HCT116 (cell line): ENCODE data around the gene TDRD7. TPM values are rescaled to one million over a fixed set of nuclear protein-coding genes. Genes with fewer than 3 reads are reported as not detected.

Experiments used
- ATAC-seq: fragments of 200-7000 bp; cut with Tn5 transposase; 2 replicates; pipeline ENCODE4 v1.9.1; 2020; ENCODE audit warnings: mild to moderate bottlenecking, moderate library complexity
- BruUV-seq: library from RNA; stranded (reverse); fragments of 400-500 nt; replicated peaks from 2 replicates; lab custom pipeline; 2021; lab: Mats Ljungman, UMichigan
- CTCF ChIA-PET: fragments of 300-600 bp; sonication (Branson Sonifier 250); formaldehyde crosslinking; loops from one replicate; lab custom pipeline; 2021; ENCODE audit warnings: antibody characterized with exemption; lab: Charles Lee
- POLR2A ChIA-PET: fragments of 300-600, 350-600 bp; sonication (Branson Sonifier 250); formaldehyde crosslinking; loops from one replicate; lab custom pipeline; 2021; ENCODE audit warnings: antibody characterized with exemption; lab: Charles Lee
- RAD21 ChIA-PET, 2 experiments: fragments of 300-600 bp; sonication (Branson Sonifier 250); formaldehyde crosslinking; loops; one replicate each; lab custom pipeline; 2023; ENCODE audit warnings: low total read pairs in 2 of 2; ENCODE audit not compliant: uncharacterized antibody in 2 of 2, unreplicated experiment in 2 of 2, low non-redundant PET in 1 of 2; lab: Charles Lee
- DNase-seq: peaks from one replicate; pipeline ENCODE4 v3.0.0-alpha.2; 2010; ENCODE audit warnings: low read depth, low spot score
- H2AFZ ChIP-seq: fragments of 200-600 bp; shearing (Covaris generic), sonication (generic); 2 replicates; pipeline ENCODE4 v1.6.1; 2017; ENCODE audit warnings: low read depth, mixed run types, mixed read lengths, antibody characterized with exemption, low read length; ENCODE audit not compliant: poor library complexity, severe bottlenecking
- H3K27ac ChIP-seq: 2 replicates; pipeline ENCODE4 v1.5.1; 2012; ENCODE audit warnings: low read depth, low read length
- H3K27me3 ChIP-seq: fragments of 200-600 bp; sonication (generic); 2 replicates; pipeline ENCODE4 v1.6.1; 2016; ENCODE audit warnings: mixed run types, low read length, mixed read lengths; ENCODE audit not compliant: insufficient read depth
- H3K36me3 ChIP-seq, 2 experiments: fragments of 200-500 bp in 1 of 2; fragments of 200-600 bp in 1 of 2; sonication (Bioruptor generic) in 1 of 2; sonication (generic) in 1 of 2; 2 replicates each; pipeline versions ENCODE4 v1.5.1 to v1.6.1; 2014 to 2016; ENCODE audit warnings: low read length in 2 of 2, inconsistent platforms in 1 of 2, mixed read lengths in 1 of 2, mixed run types in 1 of 2; ENCODE audit not compliant: insufficient read depth in 2 of 2, control insufficient read depth in 1 of 2
- H3K4me1 ChIP-seq, 2 experiments: fragments of 200-600 bp in 1 of 2; sonication (generic) in 1 of 2; 2 replicates each; pipeline versions ENCODE4 v1.5.1 to v1.6.1; 2012 to 2017; ENCODE audit warnings: low read length in 2 of 2, inconsistent platforms in 1 of 2, mild to moderate bottlenecking in 1 of 2, mixed read lengths in 1 of 2, mixed run types in 1 of 2, moderate library complexity in 1 of 2; ENCODE audit not compliant: insufficient read depth in 2 of 2, control insufficient read depth in 1 of 2
- H3K4me2 ChIP-seq: fragments of 200-600 bp; sonication (generic); 2 replicates; pipeline ENCODE4 v1.6.1; 2017; ENCODE audit warnings: mixed run types, low read length, mixed read lengths
- H3K4me3 ChIP-seq, 2 experiments: fragments of 200-600 bp in 1 of 2; sonication (generic) in 1 of 2; replicated peaks in 1 of 2; 2 replicates each; pipeline ENCODE4 v1.5.1; 2011 to 2016; ENCODE audit warnings: low read length in 2 of 2, control low read depth in 1 of 2, low read depth in 1 of 2, mild to moderate bottlenecking in 1 of 2, mixed read lengths in 1 of 2, mixed run types in 1 of 2
- H3K79me2 ChIP-seq: fragments of 200-600 bp; sonication (generic); 2 replicates; pipeline ENCODE4 v1.6.1; 2017; ENCODE audit warnings: mild to moderate bottlenecking, mixed run types, low read length, moderate library complexity, mixed read lengths; ENCODE audit not compliant: insufficient read depth
- H3K9ac ChIP-seq: fragments of 200-600 bp; sonication (generic); 2 replicates; pipeline ENCODE4 v1.6.1; 2016; ENCODE audit warnings: low read length, mixed read lengths
- H3K9me2 ChIP-seq: fragments of 200-600 bp; sonication (generic), shearing (Covaris generic); 2 replicates; pipeline ENCODE4 v1.6.1; 2017; ENCODE audit warnings: mixed run types, mild to moderate bottlenecking, moderate library complexity; ENCODE audit not compliant: insufficient read depth
- H3K9me3 ChIP-seq, 2 experiments: fragments of 200-500 bp in 1 of 2; fragments of 200-600 bp in 1 of 2; sonication (Bioruptor generic) in 1 of 2; sonication (generic) in 1 of 2; 2 replicates each; pipeline ENCODE4 v1.6.1; 2014 to 2017; ENCODE audit warnings: low read length in 2 of 2, mixed read lengths in 2 of 2, inconsistent platforms in 1 of 2, low read depth in 1 of 2, mild to moderate bottlenecking in 1 of 2, mixed run types in 1 of 2, moderate library complexity in 1 of 2; ENCODE audit not compliant: control insufficient read depth in 1 of 2, insufficient read depth in 1 of 2
- H4K20me1 ChIP-seq: fragments of 200-600 bp; sonication (generic), shearing (Covaris generic); 2 replicates; pipeline ENCODE4 v1.6.1; 2017; ENCODE audit warnings: mixed run types, mild to moderate bottlenecking, moderate library complexity; ENCODE audit not compliant: insufficient read depth
- CEBPB ChIP-seq: IDR thresholded peaks from 2 replicates; pipeline ENCODE4 v1.6.1; 2012; ENCODE audit warnings: low read depth
- CTCF ChIP-seq, 3 experiments: fragments of 200-600 bp in 1 of 3; sonication (generic) in 1 of 3; IDR thresholded peaks in 2 of 3; conservative IDR thresholded peaks in 1 of 3; 2 replicates each; pipeline ENCODE4 v1.5.1; 2012 to 2017; ENCODE audit warnings: low read depth in 2 of 3, low read length in 2 of 3, antibody characterized with exemption in 1 of 3, borderline replicate concordance in 1 of 3, control low read depth in 1 of 3, mild to moderate bottlenecking in 1 of 3, mixed read lengths in 1 of 3, mixed run types in 1 of 3, moderate library complexity in 1 of 3; ENCODE audit not compliant: insufficient read depth in 1 of 3
- JUND ChIP-seq: IDR thresholded peaks from 2 replicates; pipeline ENCODE4 v1.6.1; 2012
- MAX ChIP-seq: IDR thresholded peaks from 2 replicates; pipeline ENCODE4 v1.6.1; 2012
- POLR2AphosphoS5 ChIP-seq: IDR thresholded peaks from 2 replicates; pipeline ENCODE4 v1.6.1; 2011; ENCODE audit warnings: mild to moderate bottlenecking, low read depth, low read length, moderate library complexity
- SIN3A ChIP-seq: IDR thresholded peaks from 2 replicates; pipeline ENCODE4 v1.6.1; 2012; ENCODE audit warnings: low read depth
- SRF ChIP-seq: IDR thresholded peaks from 2 replicates; pipeline ENCODE4 v1.6.1; 2012; ENCODE audit warnings: low read depth
- TCF7L2 ChIP-seq: IDR thresholded peaks from 2 replicates; pipeline ENCODE4 v1.7.0; 2011; ENCODE audit warnings: borderline replicate concordance, inconsistent platforms; ENCODE audit not compliant: insufficient read depth, insufficient read length; ENCODE audit errors: extremely low read depth
- intact Hi-C: fragments of 100-400 bp; cut with micrococcal nuclease; formaldehyde crosslinking; loops from 2 replicates; pipeline ENCODE4 v1.10.0; 2022
- total RNA-seq: library from RNA; stranded (reverse); gene quantifications from one replicate; pipeline ENCODE4 v1.2.1, GENCODE V29; 2021; ENCODE audit not compliant: unreplicated experiment
- TF ChIP-seq, protein P1 (sequence below): IDR thresholded peaks from 2 replicates; pipeline ENCODE4 v1.6.1; 2012

TDRD7 gene
- total RNA-seq, 1 experiment from 2014 or later = 8.0 TPM

DNA sequence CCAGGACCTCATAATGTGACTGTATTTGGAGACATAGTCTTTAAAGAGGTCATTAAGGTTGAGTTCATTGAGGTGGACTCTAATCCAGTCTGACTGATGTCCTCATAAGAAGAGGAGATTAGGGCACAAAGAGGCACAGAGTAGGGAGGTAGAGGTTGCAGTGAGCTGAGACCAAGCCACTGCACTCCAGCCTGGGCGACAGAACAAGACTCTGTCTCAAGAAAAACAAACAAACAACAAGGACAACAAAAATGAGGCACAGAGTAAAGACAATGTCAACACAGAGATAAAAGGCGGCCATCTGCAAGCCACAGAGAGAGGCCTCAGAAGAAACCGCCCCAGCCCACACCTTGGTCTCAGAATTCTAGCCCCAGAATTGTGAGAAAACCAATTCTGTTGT is 17.0 kb upstream of the TDRD7 start:
- no TSS peak for BruUV-seq
- H3K36me3 ChIP-seq = no peaks in the 10 kb centered on the region
- H3K27ac ChIP-seq = no peak overlapping the region
- intact Hi-C loops = no loop called here
- no peak overlapping the region for H3K4me2 ChIP-seq
- H2AFZ ChIP-seq = no peak overlapping the region
- TF ChIP-seq, protein P1, sequence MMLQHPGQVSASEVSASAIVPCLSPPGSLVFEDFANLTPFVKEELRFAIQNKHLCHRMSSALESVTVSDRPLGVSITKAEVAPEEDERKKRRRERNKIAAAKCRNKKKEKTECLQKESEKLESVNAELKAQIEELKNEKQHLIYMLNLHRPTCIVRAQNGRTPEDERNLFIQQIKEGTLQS = no peak
- no peak for TF ChIP-seq CTCF (IDR thresholded peaks at IDR 0.05 in 2 of 3, conservative IDR thresholded peaks at IDR 0.05 in 1 of 3; ENCODE audit: borderline replicate concordance in 1 of 3, insufficient read depth in 1 of 3, low read depth in 2 of 3, low read length in 2 of 3)
- no peak for TF ChIP-seq TCF7L2
- no peak for TF ChIP-seq MAX
- TF ChIP-seq POLR2AphosphoS5 = no peak
- no peak for TF ChIP-seq CEBPB
- TF ChIP-seq JUND = no peak
- TF ChIP-seq SIN3A = no peak
- no peak for TF ChIP-seq SRF
- ChIA-PET CTCF (no interaction called here), RAD21 (no interaction called here), POLR2A (no interaction called here)
- H3K9me2 ChIP-seq = no peaks in the 10 kb centered on the region
- H3K4me1 ChIP-seq = peaks cover 4 to 10% of the 10 kb centered on the region in 2 experiments; a peak in 3 of 4 replicates
- H3K4me3 ChIP-seq = no peak overlapping the region
- DNase-seq (no peak), ATAC-seq (no peak)
- H3K9ac ChIP-seq = no peak overlapping the region
- no peaks in the 10 kb centered on the region for H3K27me3 ChIP-seq
- no peaks in the 10 kb centered on the region for H3K9me3 ChIP-seq
- H3K79me2 ChIP-seq = no peaks in the 10 kb centered on the region
- H4K20me1 ChIP-seq = no peaks in the 10 kb centered on the region
